ENCODE measurements around the gene IRF2BP2. TPM values are rescaled to one million over a fixed set of nuclear protein-coding genes. Genes with fewer than 3 reads are reported as not detected.
"Not testable (repeated sequence)": the region's sequence is repeated elsewhere in the genome, so short reads cannot be mapped to it uniquely, and the experiment has no call there.

IRF2BP2 gene
- total RNA-seq, 2 experiments from 2014 or later, result 71.5 to 72.0 TPM

DNA sequence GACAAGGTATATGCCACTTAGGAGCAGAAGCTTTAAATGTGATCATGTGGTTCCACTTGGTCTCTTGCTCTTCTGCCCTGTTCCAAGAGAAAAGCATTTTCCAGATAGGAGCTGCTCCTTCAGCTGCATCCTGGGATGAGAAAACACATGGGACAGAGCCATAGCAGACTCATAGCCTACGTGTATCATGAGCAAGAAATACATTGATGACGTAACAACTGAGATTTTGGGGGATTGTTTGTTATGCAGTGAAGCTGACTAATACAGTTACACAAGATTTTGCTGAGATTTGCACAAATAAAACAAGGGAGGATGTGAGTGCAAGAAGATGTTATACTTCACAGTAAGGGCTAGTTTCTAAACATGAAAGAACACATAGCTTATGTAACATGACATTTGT is 36.0 kb upstream of the IRF2BP2 start:
- peaks cover 9% of the 10 kb centered on the region for H3K27me3 Mint-ChIP-seq (ENCODE audit: low read depth)
- H3K36me3 Mint-ChIP-seq (ENCODE audit: low read depth), result no peaks in the 10 kb centered on the region
- H3K9me3 Mint-ChIP-seq (ENCODE audit: insufficient read depth), result no peaks in the 10 kb centered on the region
- no peak overlapping the region for H3K4me3 Mint-ChIP-seq
- H3K4me1 Mint-ChIP-seq (ENCODE audit: low read depth), result no peaks in the 10 kb centered on the region
- CTCF ChIA-PET, result no interaction called here
- POLR2A ChIA-PET, result no interaction called here
- ATAC-seq (no peak), DNase-seq (no peak)
- H3K27ac Mint-ChIP-seq, result no peak overlapping the region

DNA sequence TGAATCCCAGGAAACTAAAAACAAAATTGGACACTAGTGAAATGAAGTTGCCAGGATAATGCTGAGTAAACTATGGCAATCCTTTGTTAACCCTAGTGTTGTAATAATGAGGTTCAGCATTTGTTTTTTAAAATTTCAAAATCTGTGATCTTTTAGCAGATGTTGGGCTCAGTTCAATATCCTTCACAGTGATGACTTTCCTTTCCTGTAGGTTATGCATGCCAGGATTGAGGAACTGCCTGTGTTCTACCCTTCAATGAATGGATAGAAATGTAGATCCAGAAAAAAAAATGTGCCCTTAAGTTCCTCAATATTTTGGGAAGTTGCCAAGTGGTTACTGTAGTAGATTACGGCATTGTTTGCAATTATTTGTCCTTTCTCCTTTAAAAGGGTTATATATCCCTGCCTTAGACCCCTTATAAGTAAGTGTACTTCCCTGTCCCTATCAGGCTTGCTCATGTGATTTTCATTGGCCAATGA is 35.5 kb upstream of the IRF2BP2 start:
- ATAC-seq (no peak), DNase-seq (no peak)
- no peak overlapping the region for H3K4me3 Mint-ChIP-seq
- no peaks in the 10 kb centered on the region for H3K4me1 Mint-ChIP-seq (ENCODE audit: low read depth)
- no peaks in the 10 kb centered on the region for H3K36me3 Mint-ChIP-seq (ENCODE audit: low read depth)
- H3K9me3 Mint-ChIP-seq (ENCODE audit: insufficient read depth), result no peaks in the 10 kb centered on the region
- no peak overlapping the region for H3K27ac Mint-ChIP-seq
- ChIA-PET POLR2A (no interaction called here), CTCF (no interaction called here)
- H3K27me3 Mint-ChIP-seq (ENCODE audit: low read depth), result peaks cover 11% of the 10 kb centered on the region

DNA sequence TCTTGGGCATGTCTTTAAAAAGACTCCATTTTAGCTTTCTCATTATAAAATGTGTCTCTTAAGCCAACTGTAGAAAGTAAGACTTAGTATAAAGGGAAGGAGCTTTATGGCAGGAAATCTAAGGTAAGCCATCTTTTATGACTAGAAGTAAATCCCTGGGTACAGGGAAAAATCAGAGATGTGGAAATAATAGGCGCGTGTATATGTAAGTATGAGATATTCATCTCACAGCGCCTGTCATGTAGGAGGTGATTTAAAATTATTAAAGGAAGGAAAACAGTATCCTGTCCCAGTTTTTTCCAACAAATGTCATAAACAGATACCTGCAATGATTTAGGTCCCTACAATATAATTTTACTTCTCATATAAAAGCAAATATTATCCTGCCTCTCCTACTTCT is 35.0 kb upstream of the IRF2BP2 start:
- ATAC-seq (no peak), DNase-seq (no peak)
- H3K4me1 Mint-ChIP-seq (ENCODE audit: low read depth), result no peaks in the 10 kb centered on the region
- peaks cover 13% of the 10 kb centered on the region for H3K27me3 Mint-ChIP-seq (ENCODE audit: low read depth)
- no peak overlapping the region for H3K4me3 Mint-ChIP-seq
- ChIA-PET CTCF (interaction anchor here (1.1 kb wide), 1 partner anchor 47 kb away, joined by 3 read pairs; no protein-coding TSS in a partner anchor), POLR2A (no interaction called here)
- H3K27ac Mint-ChIP-seq, result no peak overlapping the region
- H3K9me3 Mint-ChIP-seq (ENCODE audit: insufficient read depth), result no peaks in the 10 kb centered on the region
- no peaks in the 10 kb centered on the region for H3K36me3 Mint-ChIP-seq (ENCODE audit: low read depth)

DNA sequence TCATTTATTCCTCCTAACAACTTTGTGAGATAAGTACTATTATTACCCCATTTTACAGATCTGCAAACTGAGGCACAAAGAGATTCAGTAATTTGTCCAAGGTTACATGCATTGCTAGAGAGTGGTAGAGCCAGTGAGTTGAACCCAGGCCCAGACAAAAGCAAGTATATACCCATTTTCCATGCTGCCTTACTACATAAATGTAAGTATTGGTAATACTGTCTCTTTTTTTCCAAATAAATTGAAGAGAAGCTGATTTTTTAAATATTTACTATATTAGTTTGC is 33.8 kb upstream of the IRF2BP2 start:
- no peak overlapping the region for H3K4me3 Mint-ChIP-seq
- DNase-seq, result no peak
- ChIA-PET CTCF (interaction anchor here (1.1 kb wide), 1 partner anchor 46 kb away, joined by 3 read pairs; no protein-coding TSS in a partner anchor), POLR2A (no interaction called here)
- H3K36me3 Mint-ChIP-seq (ENCODE audit: low read depth), result no peaks in the 10 kb centered on the region
- H3K4me1 Mint-ChIP-seq (ENCODE audit: low read depth), result no peaks in the 10 kb centered on the region
- peaks cover 17% of the 10 kb centered on the region for H3K27me3 Mint-ChIP-seq (ENCODE audit: low read depth)
- no peak overlapping the region for H3K27ac Mint-ChIP-seq
- H3K9me3 Mint-ChIP-seq (ENCODE audit: insufficient read depth), result no peaks in the 10 kb centered on the region
- no peak for ATAC-seq

DNA sequence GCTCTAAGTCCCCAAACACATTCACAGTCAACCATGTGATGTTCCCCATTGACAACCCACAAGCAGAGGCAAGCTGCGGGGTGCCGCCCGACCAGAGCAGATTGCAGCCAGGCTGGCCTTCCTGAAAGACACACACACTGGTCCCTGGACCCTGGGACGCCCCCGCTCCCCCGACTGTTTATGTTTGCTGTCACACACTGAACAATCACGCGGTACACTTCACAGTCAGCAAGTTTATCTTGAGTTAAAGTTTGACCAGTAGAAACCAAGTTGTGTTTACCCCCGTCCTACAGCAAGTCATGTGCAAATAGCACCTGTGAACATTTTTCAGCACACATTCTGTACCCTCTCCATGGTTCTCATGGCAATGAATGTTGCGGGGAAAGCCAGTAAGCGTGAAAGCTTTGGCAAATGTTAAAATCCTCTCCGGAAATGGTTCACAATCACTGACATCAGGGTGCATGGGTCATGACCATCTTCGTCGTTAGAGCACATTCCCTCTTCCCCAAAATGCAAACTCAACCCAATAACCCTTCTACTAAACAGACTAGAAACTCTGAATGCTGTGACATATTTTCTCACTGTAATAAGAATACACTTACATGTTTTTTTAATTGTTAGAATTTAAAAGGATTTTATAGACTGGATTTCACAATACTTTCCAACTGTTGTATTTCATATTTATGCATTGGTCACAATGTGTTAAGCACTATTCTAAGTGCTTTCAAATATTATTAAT is 33.3 kb upstream of the IRF2BP2 start:
- Mint-ChIP-seq H3K36me3 (ENCODE audit: low read depth) (no peaks in the 10 kb centered on the region), H3K27ac (no peak overlapping the region), H3K9me3 (ENCODE audit: insufficient read depth) (no peaks in the 10 kb centered on the region), H3K4me3 (no peak overlapping the region), H3K4me1 (ENCODE audit: low read depth) (no peaks in the 10 kb centered on the region), H3K27me3 (ENCODE audit: low read depth) (peaks cover 17% of the 10 kb centered on the region)
- DNase-seq (no peak), ATAC-seq (no peak)
- CTCF ChIA-PET, result no interaction called here
- POLR2A ChIA-PET, result no interaction called here

DNA sequence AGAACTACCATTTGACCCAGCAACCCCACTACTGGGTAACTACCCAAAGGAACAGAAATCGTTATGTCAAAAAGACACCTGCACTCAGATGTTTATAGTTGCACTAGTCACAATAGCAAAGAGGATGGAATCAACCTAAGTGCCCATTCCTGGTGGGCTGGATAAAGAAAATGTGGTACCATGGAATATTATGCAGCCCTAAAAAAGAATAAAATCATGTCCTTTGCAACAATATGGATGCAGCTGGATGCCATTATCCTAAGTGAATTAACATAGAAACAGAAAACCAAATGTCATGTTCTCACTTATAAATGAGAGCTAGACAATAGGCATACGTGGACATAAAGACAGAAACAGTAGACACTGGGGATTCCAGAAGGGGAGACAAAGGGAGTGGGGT is 32.5 kb upstream of the IRF2BP2 start:
- CTCF ChIA-PET, result no interaction called here
- POLR2A ChIA-PET, result no interaction called here
- no peak for ATAC-seq
- Mint-ChIP-seq H3K4me3 (no peak overlapping the region), H3K9me3 (ENCODE audit: insufficient read depth) (no peaks in the 10 kb centered on the region), H3K27me3 (ENCODE audit: low read depth) (peaks cover 17% of the 10 kb centered on the region), H3K27ac (no peak overlapping the region), H3K4me1 (ENCODE audit: low read depth) (no peaks in the 10 kb centered on the region), H3K36me3 (ENCODE audit: low read depth) (no peaks in the 10 kb centered on the region)
- DNase-seq, result no peak

DNA sequence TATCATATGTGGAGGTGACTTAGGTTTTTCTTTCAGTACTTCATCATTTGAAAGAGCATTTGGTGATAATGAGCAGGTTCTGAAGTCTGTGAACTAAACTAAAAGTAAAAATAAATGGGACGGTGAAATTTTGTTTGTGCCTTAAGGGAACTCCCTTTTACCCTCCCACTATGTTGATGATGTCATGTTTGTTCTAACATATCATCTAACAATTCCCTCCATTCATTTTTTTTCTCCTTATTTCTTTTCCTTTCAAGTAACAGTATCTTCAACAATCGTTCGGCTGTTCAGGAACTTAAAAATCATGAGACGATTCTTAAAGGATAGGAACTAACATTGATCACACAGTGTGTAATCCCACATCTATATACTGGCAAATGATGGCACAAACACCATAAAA is 30.0 kb upstream of the IRF2BP2 start:
- no peaks in the 10 kb centered on the region for H3K9me3 Mint-ChIP-seq (ENCODE audit: insufficient read depth)
- no peaks in the 10 kb centered on the region for H3K36me3 Mint-ChIP-seq (ENCODE audit: low read depth)
- H3K4me1 Mint-ChIP-seq (ENCODE audit: low read depth), result no peaks in the 10 kb centered on the region
- DNase-seq (no peak), ATAC-seq (no peak)
- CTCF ChIA-PET, result no interaction called here
- H3K4me3 Mint-ChIP-seq, result no peak overlapping the region
- no peak overlapping the region for H3K27ac Mint-ChIP-seq
- H3K27me3 Mint-ChIP-seq (ENCODE audit: low read depth), result peaks cover 10% of the 10 kb centered on the region
- POLR2A ChIA-PET, result no interaction called here

DNA sequence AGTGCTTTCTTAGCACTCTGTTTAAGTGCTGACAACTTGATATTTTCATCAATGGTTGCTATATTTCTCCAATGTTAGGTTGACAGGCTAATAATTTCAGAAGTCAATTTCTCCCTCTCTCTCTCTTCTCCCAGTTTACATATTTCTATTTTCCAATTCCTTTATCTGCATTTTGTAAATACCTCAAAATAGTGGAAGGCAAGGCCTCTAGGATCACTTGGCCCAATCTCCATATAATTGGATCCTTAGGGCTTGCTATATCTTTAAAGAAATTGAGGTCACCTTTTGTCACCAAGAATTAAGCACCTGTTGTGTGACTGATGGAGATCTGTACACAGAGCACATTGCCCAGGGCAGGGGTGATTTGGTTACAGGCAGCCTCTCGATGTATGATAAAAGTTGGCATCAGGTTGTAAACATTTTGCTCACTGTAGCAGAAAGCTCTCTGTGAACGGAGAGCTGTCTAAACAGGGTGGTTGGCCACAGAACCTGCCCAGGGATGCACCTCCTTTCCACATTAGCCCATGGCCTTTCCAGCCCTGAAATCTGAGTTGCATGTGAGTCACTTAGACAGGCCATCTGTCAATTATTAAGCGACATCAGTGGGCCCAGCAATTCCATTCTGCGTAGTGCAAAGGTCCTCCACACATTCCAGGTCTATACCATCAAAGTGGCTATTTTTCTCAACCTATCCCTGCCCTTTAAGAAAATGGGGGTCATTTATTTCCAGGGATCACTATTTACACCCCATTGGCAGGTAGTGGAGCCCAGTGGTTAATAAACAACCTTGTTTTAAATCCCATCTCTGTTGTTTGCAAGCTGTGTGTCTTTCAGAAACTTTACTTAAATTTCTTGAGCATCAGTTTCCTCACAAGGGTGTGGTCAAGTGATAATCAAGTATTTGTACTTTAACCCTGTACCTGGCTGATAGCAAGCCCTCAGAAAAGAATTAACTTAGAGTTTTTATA is 29.1 kb upstream of the IRF2BP2 start:
- Mint-ChIP-seq H3K27ac (no peak overlapping the region), H3K4me1 (ENCODE audit: low read depth) (no peaks in the 10 kb centered on the region), H3K27me3 (ENCODE audit: low read depth) (peaks cover 10% of the 10 kb centered on the region), H3K9me3 (ENCODE audit: insufficient read depth) (no peaks in the 10 kb centered on the region), H3K36me3 (ENCODE audit: low read depth) (no peaks in the 10 kb centered on the region), H3K4me3 (no peak overlapping the region)
- ATAC-seq (no peak), DNase-seq (no peak)
- ChIA-PET CTCF (interaction anchor here (0.6 kb wide), 1 partner anchor 411 kb away, joined by 3 read pairs; no protein-coding TSS in a partner anchor), POLR2A (no interaction called here)

DNA sequence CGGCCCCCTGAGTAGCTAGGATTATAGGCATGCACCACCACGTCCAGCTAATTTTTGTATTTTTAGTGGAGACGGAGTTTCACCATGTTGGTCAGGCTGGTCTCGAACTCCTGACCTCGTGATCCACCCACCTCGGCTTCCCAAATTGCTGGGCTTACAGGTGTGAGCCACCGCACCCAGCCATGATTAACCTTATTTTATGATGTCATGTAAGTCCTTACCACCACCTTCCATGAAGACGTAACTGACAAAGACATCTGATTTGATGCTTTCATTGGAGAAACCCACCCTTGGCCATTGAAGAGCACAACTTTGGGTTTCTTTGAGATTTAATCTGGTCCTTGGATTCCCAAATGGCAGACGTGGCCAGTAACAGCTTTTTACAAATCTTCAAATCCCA is 24.9 kb upstream of the IRF2BP2 start:
- H3K4me3 Mint-ChIP-seq; H3K9me3 Mint-ChIP-seq (ENCODE audit: insufficient read depth); H3K36me3 Mint-ChIP-seq (ENCODE audit: low read depth); DNase-seq; CTCF ChIA-PET; H3K4me1 Mint-ChIP-seq (ENCODE audit: low read depth); ATAC-seq; POLR2A ChIA-PET; H3K27ac Mint-ChIP-seq; H3K27me3 Mint-ChIP-seq (ENCODE audit: low read depth): not testable (repeated sequence)

DNA sequence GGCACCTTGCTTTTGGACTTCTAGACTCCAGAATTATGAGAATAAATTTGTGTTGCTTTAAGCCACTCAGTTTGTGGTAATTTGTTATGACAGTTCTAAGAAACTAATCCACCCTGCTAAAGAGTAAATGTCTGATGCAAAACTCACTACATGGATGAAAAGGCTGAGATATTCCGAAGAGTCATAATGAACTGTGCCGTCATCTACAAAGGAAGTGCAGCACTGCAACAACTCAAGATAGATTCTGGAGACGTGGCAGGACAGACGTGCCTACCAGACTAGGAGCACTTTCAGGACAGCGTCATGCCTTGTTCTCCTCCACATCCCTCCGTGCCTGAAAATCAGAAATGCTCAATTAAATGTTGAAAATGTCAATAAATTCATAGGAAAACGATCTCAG is 24.4 kb upstream of the IRF2BP2 start:
- no peaks in the 10 kb centered on the region for H3K4me1 Mint-ChIP-seq (ENCODE audit: low read depth)
- H3K9me3 Mint-ChIP-seq (ENCODE audit: insufficient read depth), result no peaks in the 10 kb centered on the region
- POLR2A ChIA-PET, result no interaction called here
- DNase-seq (no peak), ATAC-seq (no peak)
- no peak overlapping the region for H3K4me3 Mint-ChIP-seq
- no peaks in the 10 kb centered on the region for H3K36me3 Mint-ChIP-seq (ENCODE audit: low read depth)
- CTCF ChIA-PET, result no interaction called here
- H3K27ac Mint-ChIP-seq, result no peak overlapping the region
- H3K27me3 Mint-ChIP-seq (ENCODE audit: low read depth), result no peaks in the 10 kb centered on the region

DNA sequence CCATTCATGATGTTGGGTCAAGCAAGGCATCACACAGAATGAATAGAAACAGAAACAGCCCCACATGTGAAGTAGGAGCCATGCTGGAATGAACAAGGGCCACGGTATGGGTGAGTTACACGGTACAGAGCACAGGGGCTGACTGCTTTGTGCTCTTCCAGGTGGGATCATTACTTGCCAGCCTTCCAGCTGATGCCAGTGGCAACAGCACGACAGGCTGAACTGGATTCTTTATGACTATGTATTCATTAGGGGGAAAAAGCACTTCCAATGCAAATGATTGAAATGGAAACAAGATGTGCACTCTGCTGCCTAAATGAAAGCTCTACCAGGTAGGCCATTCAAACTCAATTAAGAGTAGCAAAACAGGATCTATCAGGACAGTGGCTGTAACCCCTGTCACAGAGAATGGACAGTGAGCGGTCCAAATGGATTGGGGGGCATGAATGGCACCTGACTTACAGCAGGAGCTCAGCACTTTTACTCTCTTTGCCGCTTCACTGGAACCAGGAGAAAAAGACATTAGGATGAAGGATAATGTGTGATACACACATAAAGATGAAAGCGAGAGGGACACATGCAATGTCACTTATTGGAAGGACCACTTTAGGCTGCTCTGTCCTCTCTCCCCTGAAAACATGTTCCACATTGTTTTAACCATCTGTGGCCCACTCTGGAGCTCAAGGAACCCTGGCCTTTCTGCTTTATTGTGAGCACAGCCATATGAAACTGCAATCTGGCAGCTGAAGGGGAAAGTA is 23.4 kb upstream of the IRF2BP2 start:
- CTCF ChIA-PET, result interaction anchor here (0.6 kb wide), 1 partner anchor 315 kb away, joined by 4 read pairs; no protein-coding TSS in a partner anchor
- Mint-ChIP-seq H3K9me3 (ENCODE audit: insufficient read depth) (no peaks in the 10 kb centered on the region), H3K27me3 (ENCODE audit: low read depth) (no peaks in the 10 kb centered on the region), H3K4me3 (no peak overlapping the region), H3K4me1 (ENCODE audit: low read depth) (no peaks in the 10 kb centered on the region), H3K27ac (no peak overlapping the region), H3K36me3 (ENCODE audit: low read depth) (no peaks in the 10 kb centered on the region)
- no peak for DNase-seq
- POLR2A ChIA-PET, result interaction anchor here (0.6 kb wide), 1 partner anchor 125 kb away, joined by 3 read pairs; no protein-coding TSS in a partner anchor
- no peak for ATAC-seq

DNA sequence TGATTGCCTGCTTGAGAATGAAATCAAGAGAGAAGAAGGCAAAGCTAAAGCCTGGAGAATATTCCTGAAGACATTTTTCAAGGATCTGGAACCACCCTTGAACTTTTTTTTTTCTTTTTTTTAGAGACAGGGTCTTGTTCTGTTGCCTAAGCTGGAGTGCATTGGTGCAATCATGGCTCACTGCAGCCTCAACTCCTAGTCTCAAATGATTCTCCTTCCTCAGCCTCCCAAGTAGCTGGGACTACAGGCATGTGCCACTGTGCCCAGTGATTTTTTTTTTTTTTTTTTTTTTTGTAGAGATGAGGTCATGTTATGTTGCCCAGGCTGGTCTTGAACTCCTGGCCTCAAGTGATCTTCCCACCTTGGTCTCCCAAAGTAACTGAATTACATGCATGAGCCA is 22.2 kb upstream of the IRF2BP2 start:
- Mint-ChIP-seq H3K4me3 (no peak overlapping the region), H3K36me3 (ENCODE audit: low read depth) (no peaks in the 10 kb centered on the region), H3K27ac (no peak overlapping the region), H3K4me1 (ENCODE audit: low read depth) (no peaks in the 10 kb centered on the region), H3K27me3 (ENCODE audit: low read depth) (peaks cover 6% of the 10 kb centered on the region), H3K9me3 (ENCODE audit: insufficient read depth) (no peaks in the 10 kb centered on the region)
- ATAC-seq, result no peak
- POLR2A ChIA-PET, result no interaction called here
- no peak for DNase-seq
- CTCF ChIA-PET, result interaction anchor here (1.0 kb wide), 1 partner anchor 16 kb away, joined by 3 read pairs; no protein-coding TSS in a partner anchor

Measured in activated CD8-positive, alpha-beta T cell treated with anti-CD3 and anti-CD28 coated beads, Interleukin-2, amount 10 ng/mL, durations not matched to agents 7 days and 5 days (primary cell).